ENCODE measurements around the gene CLRN2.

DNA sequence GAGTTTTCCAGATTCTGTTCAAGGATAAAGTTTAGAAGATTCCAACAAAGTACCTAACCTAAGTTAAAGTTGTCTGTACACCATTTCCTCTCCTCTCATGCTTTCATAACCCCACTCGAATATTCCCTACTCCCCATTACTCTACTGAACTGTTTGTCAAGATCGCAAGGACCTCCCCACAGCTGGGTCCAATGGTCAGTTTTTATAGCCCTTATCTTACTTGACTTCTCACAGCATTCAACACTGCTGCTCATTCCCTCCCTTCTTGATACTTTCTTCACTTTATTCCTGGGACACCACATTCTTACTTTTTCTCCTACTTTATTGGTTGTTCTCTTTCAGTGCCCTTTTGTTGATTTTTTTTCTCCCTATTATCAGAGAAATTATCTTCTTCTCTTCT, 34.0 kb upstream of the CLRN2 start:
- TF ChIP-seq POLR2A (IDR thresholded peaks at IDR 0.05): no peak
- TF ChIP-seq, protein P1, sequence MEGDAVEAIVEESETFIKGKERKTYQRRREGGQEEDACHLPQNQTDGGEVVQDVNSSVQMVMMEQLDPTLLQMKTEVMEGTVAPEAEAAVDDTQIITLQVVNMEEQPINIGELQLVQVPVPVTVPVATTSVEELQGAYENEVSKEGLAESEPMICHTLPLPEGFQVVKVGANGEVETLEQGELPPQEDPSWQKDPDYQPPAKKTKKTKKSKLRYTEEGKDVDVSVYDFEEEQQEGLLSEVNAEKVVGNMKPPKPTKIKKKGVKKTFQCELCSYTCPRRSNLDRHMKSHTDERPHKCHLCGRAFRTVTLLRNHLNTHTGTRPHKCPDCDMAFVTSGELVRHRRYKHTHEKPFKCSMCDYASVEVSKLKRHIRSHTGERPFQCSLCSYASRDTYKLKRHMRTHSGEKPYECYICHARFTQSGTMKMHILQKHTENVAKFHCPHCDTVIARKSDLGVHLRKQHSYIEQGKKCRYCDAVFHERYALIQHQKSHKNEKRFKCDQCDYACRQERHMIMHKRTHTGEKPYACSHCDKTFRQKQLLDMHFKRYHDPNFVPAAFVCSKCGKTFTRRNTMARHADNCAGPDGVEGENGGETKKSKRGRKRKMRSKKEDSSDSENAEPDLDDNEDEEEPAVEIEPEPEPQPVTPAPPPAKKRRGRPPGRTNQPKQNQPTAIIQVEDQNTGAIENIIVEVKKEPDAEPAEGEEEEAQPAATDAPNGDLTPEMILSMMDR (IDR thresholded peaks at IDR 0.05): no peak
